Astrocyte (in vitro differentiated cells and primary cell): ENCODE results near the gene DAPK3. TPM values are rescaled to one million over a fixed set of nuclear protein-coding genes. Genes with fewer than 3 reads are reported as not detected.
"Not testable (repeated sequence)": the region's sequence is repeated elsewhere in the genome, so short reads cannot be mapped to it uniquely, and the experiment has no call there.

Source experiments
- DNase-seq: peaks from one replicate; pipeline ENCODE4 v3.0.0-alpha.2; 2010; ENCODE audit warnings: low read depth
- FAIRE-seq: peaks from 2 replicates; lab custom pipeline; 2011; peaks lifted over from hg19 to GRCh38; lab: Jason Lieb, UNC
- H2AFZ ChIP-seq: 2 replicates; pipeline ENCODE4 v1.6.0; 2012; ENCODE audit warnings: low read depth, low read length, inconsistent platforms
- H3K27ac ChIP-seq: 2 replicates; pipeline ENCODE4 v1.5.1; 2011; ENCODE audit warnings: low read depth, low read length, inconsistent platforms
- H3K27me3 ChIP-seq: 2 replicates; pipeline ENCODE4 v1.6.0; 2011; ENCODE audit warnings: low read length, inconsistent platforms; ENCODE audit not compliant: insufficient read depth
- H3K36me3 ChIP-seq: 2 replicates; pipeline ENCODE4 v1.5.1; 2011; ENCODE audit warnings: low read length, inconsistent platforms; ENCODE audit not compliant: insufficient read depth
- H3K4me1 ChIP-seq: 2 replicates; pipeline ENCODE4 v1.5.1; 2011; ENCODE audit warnings: low read length, inconsistent platforms; ENCODE audit not compliant: insufficient read depth
- H3K4me2 ChIP-seq: 2 replicates; pipeline ENCODE4 v1.6.0; 2012; ENCODE audit warnings: low read length, inconsistent platforms
- H3K4me3 ChIP-seq: 2 replicates; pipeline ENCODE4 v1.5.1; 2011; ENCODE audit warnings: low read depth, mild to moderate bottlenecking, low read length, inconsistent platforms; ENCODE audit not compliant: insufficient read depth
- H3K79me2 ChIP-seq: 2 replicates; pipeline ENCODE4 v1.6.0; 2012; ENCODE audit warnings: mild to moderate bottlenecking, low read length, inconsistent platforms; ENCODE audit not compliant: insufficient read depth
- H3K9ac ChIP-seq: 2 replicates; pipeline ENCODE4 v1.6.0; 2012; ENCODE audit warnings: mild to moderate bottlenecking, low read length, inconsistent platforms
- H3K9me3 ChIP-seq: 2 replicates; pipeline ENCODE4 v1.5.1; 2012; ENCODE audit warnings: low read depth, mild to moderate bottlenecking, low read length, inconsistent platforms; ENCODE audit not compliant: insufficient read depth
- H4K20me1 ChIP-seq: 2 replicates; pipeline ENCODE4 v1.6.0; 2012; ENCODE audit warnings: low read length, inconsistent platforms; ENCODE audit not compliant: insufficient read depth
- H3K27ac Mint-ChIP-seq: one replicate; pipeline ENCODE4 v1.8.0; 2021; ENCODE audit warnings: mild to moderate bottlenecking, mixed read lengths; ENCODE audit not compliant: unreplicated experiment
- H3K27me3 Mint-ChIP-seq: one replicate; pipeline ENCODE4 v1.8.0; 2021; ENCODE audit warnings: low read depth, mixed read lengths; ENCODE audit not compliant: unreplicated experiment
- H3K36me3 Mint-ChIP-seq: one replicate; pipeline ENCODE4 v1.8.0; 2021; ENCODE audit warnings: low read depth, mixed read lengths; ENCODE audit not compliant: unreplicated experiment
- H3K4me1 Mint-ChIP-seq: one replicate; pipeline ENCODE4 v1.8.0; 2021; ENCODE audit warnings: low read depth, mixed read lengths; ENCODE audit not compliant: unreplicated experiment
- H3K4me3 Mint-ChIP-seq: one replicate; pipeline ENCODE4 v1.8.0; 2021; ENCODE audit warnings: mild to moderate bottlenecking, moderate library complexity, mixed read lengths; ENCODE audit not compliant: unreplicated experiment
- H3K9me3 Mint-ChIP-seq: one replicate; pipeline ENCODE4 v1.8.0; 2021; ENCODE audit warnings: mild to moderate bottlenecking, mixed read lengths; ENCODE audit not compliant: unreplicated experiment
- EZH2 ChIP-seq: IDR thresholded peaks from 2 replicates; pipeline ENCODE4 v1.6.1; 2012; ENCODE audit warnings: mild to moderate bottlenecking, low read length, inconsistent platforms; ENCODE audit not compliant: insufficient read depth
- total RNA-seq: library from RNA; stranded (reverse); gene quantifications from 2 replicates; pipeline ENCODE4 v1.2.1, GENCODE V29; 2021
- TF ChIP-seq, protein P1 (sequence below): IDR thresholded peaks from 2 replicates; pipeline ENCODE4 v1.5.1; 2011; ENCODE audit warnings: low read depth, mild to moderate bottlenecking, inconsistent platforms, low read length, moderate library complexity; ENCODE audit not compliant: insufficient read depth

DAPK3 gene
- total RNA-seq, 1 donor from 2014 or later: 264 TPM

DNA sequence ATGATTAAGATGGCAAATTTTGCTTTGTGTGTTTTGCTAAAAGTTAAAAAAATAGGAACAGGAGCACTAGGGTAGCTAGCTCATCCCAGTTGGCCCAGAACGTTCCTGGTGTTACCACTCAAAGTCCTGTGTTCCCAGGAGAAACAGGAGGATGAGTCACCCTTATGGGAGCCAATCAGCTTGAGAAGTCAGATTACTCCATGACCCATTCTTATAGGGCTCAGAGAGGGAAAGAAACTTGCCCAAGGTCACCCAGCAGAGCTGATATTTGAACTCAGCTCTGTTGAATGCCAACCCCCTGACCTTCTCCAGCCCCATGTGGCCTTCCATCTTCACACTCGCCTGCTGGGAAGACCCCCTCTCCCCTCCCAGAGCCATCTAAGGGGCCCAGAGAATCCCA lies 25.1 kb downstream of the DAPK3 start:
- Histone ChIP-seq H2AFZ (no peak overlapping the region), H4K20me1 (peaks cover 4% of the 10 kb centered on the region), H3K36me3 (no peaks in the 10 kb centered on the region), H3K4me3 (no peak overlapping the region), H3K9me3 (no peaks in the 10 kb centered on the region), H3K27me3 (no peaks in the 10 kb centered on the region), H3K4me2 (no peak overlapping the region), H3K4me1 (no peaks in the 10 kb centered on the region), H3K79me2 (no peaks in the 10 kb centered on the region), H3K9ac (no peak overlapping the region), H3K27ac (no peak overlapping the region)
- peaks cover 4% of the 10 kb centered on the region for H3K9me3 Mint-ChIP-seq
- H3K27me3 Mint-ChIP-seq: peaks cover 1% of the 10 kb centered on the region
- H3K4me1 Mint-ChIP-seq: no peaks in the 10 kb centered on the region
- no peak overlapping the region for H3K4me3 Mint-ChIP-seq
- TF ChIP-seq, protein P1, sequence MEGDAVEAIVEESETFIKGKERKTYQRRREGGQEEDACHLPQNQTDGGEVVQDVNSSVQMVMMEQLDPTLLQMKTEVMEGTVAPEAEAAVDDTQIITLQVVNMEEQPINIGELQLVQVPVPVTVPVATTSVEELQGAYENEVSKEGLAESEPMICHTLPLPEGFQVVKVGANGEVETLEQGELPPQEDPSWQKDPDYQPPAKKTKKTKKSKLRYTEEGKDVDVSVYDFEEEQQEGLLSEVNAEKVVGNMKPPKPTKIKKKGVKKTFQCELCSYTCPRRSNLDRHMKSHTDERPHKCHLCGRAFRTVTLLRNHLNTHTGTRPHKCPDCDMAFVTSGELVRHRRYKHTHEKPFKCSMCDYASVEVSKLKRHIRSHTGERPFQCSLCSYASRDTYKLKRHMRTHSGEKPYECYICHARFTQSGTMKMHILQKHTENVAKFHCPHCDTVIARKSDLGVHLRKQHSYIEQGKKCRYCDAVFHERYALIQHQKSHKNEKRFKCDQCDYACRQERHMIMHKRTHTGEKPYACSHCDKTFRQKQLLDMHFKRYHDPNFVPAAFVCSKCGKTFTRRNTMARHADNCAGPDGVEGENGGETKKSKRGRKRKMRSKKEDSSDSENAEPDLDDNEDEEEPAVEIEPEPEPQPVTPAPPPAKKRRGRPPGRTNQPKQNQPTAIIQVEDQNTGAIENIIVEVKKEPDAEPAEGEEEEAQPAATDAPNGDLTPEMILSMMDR: no peak
- no peak for TF ChIP-seq EZH2
- no peak for DNase-seq
- no peak overlapping the region for H3K27ac Mint-ChIP-seq
- peaks cover 8% of the 10 kb centered on the region for H3K36me3 Mint-ChIP-seq
- no peak for FAIRE-seq

DNA sequence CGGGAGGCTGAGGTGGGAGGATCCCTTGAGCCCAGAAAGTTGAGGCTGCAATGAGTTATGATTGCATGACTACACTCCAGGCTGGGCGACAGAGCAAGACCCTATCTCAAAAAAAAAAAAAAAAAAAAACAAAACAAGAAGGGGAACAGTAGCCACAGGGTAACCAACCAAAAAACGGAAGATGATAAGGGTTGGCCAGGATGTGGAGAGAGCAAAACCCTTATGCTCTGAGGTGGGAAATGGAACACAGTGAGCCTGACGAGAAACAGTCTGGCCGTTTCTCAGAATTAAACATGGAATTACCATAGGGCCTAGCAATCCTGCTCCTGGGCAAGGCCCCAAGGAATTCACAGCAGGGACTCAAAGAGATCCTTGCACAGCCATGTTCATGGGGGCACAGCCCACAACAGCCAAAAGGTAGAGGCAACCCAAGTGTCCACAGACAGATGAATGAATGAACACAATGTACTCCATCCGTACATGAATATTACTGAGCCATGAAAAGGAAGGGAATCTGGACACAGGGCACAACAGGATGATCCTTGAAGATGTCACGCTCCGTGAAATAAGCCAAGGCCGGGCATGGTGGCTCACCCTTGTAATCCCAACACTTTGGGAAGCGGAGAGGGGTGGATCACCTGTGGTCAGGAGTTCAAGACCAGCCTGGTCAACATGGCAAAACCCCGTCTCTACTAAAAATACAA lies 26.7 kb downstream of the DAPK3 start:
- Histone ChIP-seq H3K27ac (no peak overlapping the region), H3K4me3 (no peak overlapping the region), H3K4me2 (no peak overlapping the region), H3K36me3 (no peaks in the 10 kb centered on the region), H4K20me1 (no peaks in the 10 kb centered on the region), H3K9ac (no peak overlapping the region), H3K79me2 (no peaks in the 10 kb centered on the region), H3K9me3 (no peaks in the 10 kb centered on the region), H2AFZ (no peak overlapping the region), H3K27me3 (no peaks in the 10 kb centered on the region), H3K4me1 (no peaks in the 10 kb centered on the region)
- Mint-ChIP-seq H3K27me3 (peaks cover 1% of the 10 kb centered on the region), H3K4me1 (no peaks in the 10 kb centered on the region), H3K36me3 (peaks cover 8% of the 10 kb centered on the region), H3K9me3 (peaks cover 4% of the 10 kb centered on the region), H3K4me3 (no peak overlapping the region), H3K27ac (no peak overlapping the region)
- FAIRE-seq (no peak), DNase-seq (no peak)
- TF ChIP-seq, protein P1: no peak
- no peak for TF ChIP-seq EZH2

DNA sequence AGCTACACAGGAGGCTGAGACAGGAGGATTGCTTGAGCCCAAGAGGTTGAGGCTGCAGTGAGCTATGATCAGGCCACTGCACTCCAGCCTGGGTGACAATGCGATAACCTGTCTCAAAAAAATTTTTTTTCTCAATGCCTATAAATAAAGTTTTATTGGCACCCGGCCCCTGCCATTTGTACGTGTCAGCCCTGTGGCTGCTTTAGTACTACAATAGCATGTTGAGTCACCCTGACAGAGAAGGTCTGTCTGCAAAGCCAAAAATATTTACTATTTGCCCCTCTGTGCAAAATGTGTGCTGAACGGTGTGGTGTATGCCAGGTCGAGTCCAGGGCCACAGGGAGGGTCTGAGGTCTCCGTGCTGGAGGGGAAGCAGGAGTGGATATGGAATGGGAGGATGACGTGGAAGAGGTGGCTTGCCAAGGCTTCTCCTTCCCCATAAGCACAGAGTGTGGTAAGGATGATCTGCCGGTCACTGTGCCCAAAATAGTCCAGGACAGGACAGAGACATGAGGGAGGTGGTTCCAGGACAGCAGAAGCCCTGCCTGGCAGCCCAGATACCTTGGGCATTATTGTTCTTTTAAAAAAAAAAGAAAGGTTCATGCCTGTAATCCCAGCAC lies 28.0 kb downstream of the DAPK3 start:
- no peak overlapping the region for H3K4me3 ChIP-seq
- no peaks in the 10 kb centered on the region for H3K27me3 ChIP-seq
- H3K79me2 ChIP-seq: no peaks in the 10 kb centered on the region
- no peak overlapping the region for H3K27ac ChIP-seq
- no peaks in the 10 kb centered on the region for H3K9me3 ChIP-seq
- TF ChIP-seq, protein P1: no peak
- TF ChIP-seq EZH2: no peak
- no peak overlapping the region for H2AFZ ChIP-seq
- peaks cover 4% of the 10 kb centered on the region for H3K36me3 Mint-ChIP-seq
- no peak overlapping the region for H3K4me3 Mint-ChIP-seq
- H3K27ac Mint-ChIP-seq: peak overlapping the region; percentile 78
- DNase-seq (no peak), FAIRE-seq (no peak)
- no peaks in the 10 kb centered on the region for H4K20me1 ChIP-seq
- peaks cover 4% of the 10 kb centered on the region for H3K9me3 Mint-ChIP-seq
- no peaks in the 10 kb centered on the region for H3K36me3 ChIP-seq
- H3K27me3 Mint-ChIP-seq: peaks cover 1% of the 10 kb centered on the region
- H3K4me1 Mint-ChIP-seq: no peaks in the 10 kb centered on the region
- H3K4me1 ChIP-seq: no peaks in the 10 kb centered on the region
- no peak overlapping the region for H3K4me2 ChIP-seq
- H3K9ac ChIP-seq: no peak overlapping the region

DNA sequence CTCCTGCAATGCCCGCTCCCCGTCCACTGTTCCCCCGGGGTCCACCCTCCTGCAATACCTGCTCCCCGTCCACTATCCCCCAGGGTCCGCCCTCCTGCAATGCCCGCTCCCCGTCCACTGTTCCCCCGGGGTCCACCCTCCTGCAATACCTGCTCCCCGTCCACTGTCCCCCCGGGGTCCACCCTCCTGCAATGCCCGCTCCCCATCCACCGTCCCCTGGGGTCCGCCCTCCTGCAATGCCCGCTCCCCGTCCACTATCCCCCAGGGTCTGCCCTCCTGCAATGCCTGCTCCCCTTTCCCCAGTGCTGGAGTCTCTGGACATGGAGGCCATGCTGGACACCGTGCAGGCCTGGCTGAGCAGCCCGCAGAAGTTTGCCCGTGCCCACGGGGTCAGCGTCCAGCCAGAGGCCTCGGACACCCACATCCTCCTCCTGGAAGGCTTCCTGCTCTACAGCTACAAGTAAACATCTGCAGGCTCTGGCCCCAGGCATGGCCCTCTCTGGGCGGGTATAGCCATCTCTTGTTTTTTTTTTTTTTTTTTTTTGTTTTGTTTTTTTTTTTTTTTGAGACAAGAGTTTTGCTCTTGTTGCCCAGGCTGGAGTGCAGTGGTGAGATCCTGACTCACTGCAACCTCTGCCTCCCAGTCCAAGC lies 32.5 kb downstream of the DAPK3 start:
- FAIRE-seq: not testable (repeated sequence)

More for the DNA sequence above, 32.5 kb downstream of the DAPK3 start:
- H3K36me3 Mint-ChIP-seq, DNase-seq, H3K4me1 ChIP-seq, H3K27me3 Mint-ChIP-seq, H3K9ac ChIP-seq, H2AFZ ChIP-seq, H3K9me3 ChIP-seq, H3K79me2 ChIP-seq, H3K27ac Mint-ChIP-seq, H3K4me3 ChIP-seq, H3K36me3 ChIP-seq, H3K27ac ChIP-seq, H4K20me1 ChIP-seq, H3K4me1 Mint-ChIP-seq, H3K4me2 ChIP-seq, H3K9me3 Mint-ChIP-seq, H3K4me3 Mint-ChIP-seq: not testable (repeated sequence)
- peaks cover 13% of the 10 kb centered on the region for H3K27me3 ChIP-seq
